GM18907 (cell line): ENCODE measurements around the gene MPV17L2.

Experiments
- ATAC-seq: cut with Tn5 transposase; IDR thresholded peaks from one replicate; pipeline ENCODE4 v1.9.1; 2021; ENCODE audit warnings: mild to moderate bottlenecking, moderate library complexity; ENCODE audit not compliant: unreplicated experiment

Gene MPV17L2

DNA sequence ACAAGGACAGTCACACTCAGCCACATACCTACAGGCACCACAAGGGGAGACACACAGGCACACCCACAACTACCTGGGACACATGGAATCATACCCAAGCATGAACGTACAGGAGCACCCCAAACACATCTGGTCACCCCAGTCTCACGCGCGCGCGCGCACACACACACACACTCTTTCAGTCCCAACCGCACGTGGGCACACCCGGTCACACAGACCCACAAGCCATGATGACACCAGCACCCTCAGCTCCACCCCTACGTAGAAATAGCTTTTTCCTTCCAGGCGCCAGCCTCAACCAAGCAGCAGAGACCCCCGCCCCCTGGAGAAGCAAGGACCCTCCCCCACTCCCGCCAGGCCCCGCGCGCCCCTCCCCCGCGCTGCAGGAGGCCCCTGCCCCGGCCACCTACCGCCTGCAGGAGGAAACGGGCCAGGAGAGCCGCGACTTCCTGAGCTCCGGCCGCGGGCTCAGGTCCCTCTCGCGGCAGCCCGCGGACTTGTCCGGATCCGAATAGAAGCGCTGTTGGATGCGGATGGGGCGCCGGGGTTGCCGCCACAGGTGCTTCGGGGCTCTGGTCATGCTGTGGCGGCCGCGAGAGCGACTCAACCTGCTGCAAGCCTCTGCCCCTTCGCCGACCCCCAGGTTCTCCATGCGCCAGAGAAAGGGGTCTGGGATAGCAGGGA lies 39.7 kb downstream of the MPV17L2 start:
- ATAC-seq, result no peak

DNA sequence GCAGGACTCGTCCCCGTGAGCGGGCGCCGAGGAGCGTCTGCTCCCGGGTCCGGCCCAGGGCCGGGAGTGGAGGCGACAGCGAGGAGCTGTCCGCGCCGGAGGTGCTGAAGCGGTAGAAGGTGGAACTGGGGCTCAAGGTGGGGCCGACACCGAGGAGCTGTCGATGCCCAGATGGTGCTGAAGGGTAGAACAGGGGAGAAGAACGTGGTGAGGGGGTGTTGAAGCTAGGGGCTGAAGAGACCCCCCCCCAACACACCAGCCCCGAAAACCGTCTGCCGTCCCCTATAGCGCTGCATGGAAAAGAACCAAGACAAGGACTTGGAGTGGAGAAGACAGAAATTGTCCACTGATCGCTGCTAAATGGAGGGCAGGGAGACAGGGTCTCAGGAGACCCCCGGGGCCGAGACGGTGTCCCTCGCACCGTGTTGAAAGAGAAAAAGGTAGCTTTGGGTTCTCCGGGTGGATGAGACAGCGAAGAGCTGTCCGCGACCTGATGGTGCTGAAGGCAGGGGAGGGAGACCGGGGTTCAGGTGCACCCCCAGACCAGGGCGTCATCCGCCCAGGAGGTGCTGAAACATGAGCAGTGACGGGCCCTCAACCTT lies 40.3 kb downstream of the MPV17L2 start:
- ATAC-seq, result no peak

DNA sequence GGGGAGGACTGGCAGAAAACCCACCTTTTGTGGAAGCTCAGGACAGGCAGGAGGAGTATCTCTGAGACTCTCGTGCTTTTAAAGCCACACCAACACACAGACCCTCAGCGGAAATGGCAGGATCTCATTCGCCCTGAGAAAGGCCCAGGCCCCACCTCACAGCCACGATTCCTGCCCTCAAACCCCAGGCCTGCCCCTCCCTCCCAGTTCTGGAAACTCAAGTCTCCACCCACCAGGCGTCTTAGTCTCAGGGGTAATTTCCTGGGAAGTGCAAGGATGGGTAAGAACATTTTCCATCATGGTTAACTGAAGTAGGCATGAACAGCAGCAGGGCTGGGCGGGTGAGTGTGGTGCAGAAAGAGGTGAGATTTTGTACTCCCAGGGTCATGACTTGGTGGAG lies 41.2 kb downstream of the MPV17L2 start:
- no peak for ATAC-seq

DNA sequence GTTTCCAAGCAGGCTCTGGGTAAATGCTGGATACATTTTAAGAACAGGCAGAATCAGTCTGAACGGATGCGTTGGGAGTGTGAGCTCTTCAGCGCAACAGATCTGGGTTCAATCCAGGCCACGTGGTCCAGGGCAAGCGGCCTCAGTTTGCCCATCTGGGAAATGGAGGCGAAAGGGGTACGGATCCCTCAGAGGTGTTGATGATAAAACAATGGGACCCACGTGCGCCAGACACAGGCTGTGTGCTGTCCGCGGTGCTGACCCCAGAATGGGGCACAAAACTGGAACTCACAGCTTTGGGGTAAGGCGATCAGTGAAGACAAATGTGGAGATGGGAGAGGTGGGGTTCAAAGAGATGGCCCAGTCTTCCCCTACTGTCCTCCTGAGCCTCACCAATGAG lies 46.3 kb downstream of the MPV17L2 start:
- no peak for ATAC-seq

DNA sequence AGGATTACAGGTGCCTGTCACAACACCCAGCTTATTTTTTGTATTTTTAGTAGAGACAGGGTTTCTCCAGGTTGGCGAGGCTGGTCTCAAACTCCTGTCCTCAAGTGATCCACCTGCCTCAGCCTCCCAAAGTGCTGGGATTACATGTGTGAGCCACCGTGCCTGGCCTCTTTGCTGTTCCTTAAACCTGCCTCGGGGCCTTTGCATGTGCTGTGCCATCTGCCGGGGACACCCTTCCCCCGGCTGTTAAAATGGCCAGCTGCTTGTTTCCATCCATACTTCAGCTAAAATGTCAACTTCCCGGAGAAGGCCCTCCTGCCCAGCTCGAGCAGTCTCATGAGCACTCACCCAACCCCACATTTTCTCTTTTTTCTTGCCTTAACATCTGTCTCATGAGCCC lies 52.3 kb downstream of the MPV17L2 start:
- no peak for ATAC-seq
